T-helper 17 cell (primary cell): ENCODE data around the gene P2RX7. TPM values are rescaled to one million over a fixed set of nuclear protein-coding genes. Genes with fewer than 3 reads are reported as not detected.

Source experiments
- ATAC-seq: fragments of 150-1000 bp; cut with Tn5 transposase; 2 replicates; pipeline ENCODE4 v1.10.0; 2021; ENCODE audit warnings: mild to moderate bottlenecking, moderate library complexity
- DNase-seq, 3 donors: peaks; one replicate each; pipeline versions ENCODE4 v3.0.0 to v3.0.0-alpha.2; 2020 to 2021
- H3K9me3 ChIP-seq: one replicate; pipeline ENCODE4 v1.7.0; 2013; ENCODE audit warnings: low read length, mild to moderate bottlenecking; ENCODE audit not compliant: control insufficient read depth, poor library complexity, severe bottlenecking
- H3K27ac Mint-ChIP-seq: one replicate; pipeline ENCODE4 v1.8.0; 2022; ENCODE audit warnings: mild to moderate bottlenecking, moderate library complexity, mixed read lengths
- H3K27me3 Mint-ChIP-seq: one replicate; pipeline ENCODE4 v1.8.0; 2022; ENCODE audit warnings: mixed read lengths
- H3K36me3 Mint-ChIP-seq: one replicate; pipeline ENCODE4 v1.8.0; 2022; ENCODE audit warnings: low read depth, mixed read lengths
- H3K4me1 Mint-ChIP-seq: one replicate; pipeline ENCODE4 v1.8.0; 2022; ENCODE audit warnings: mild to moderate bottlenecking, mixed read lengths
- H3K4me3 Mint-ChIP-seq: one replicate; pipeline ENCODE4 v1.8.0; 2022; ENCODE audit warnings: mild to moderate bottlenecking, moderate library complexity, mixed read lengths
- total RNA-seq, 4 donors: library from RNA in 2 of 4; stranded (reverse) in 2 of 4; gene quantifications; one replicate each; pipeline ENCODE4 v1.2.3 and lab custom pipeline; 2022 to 2026

P2RX7 gene
- total RNA-seq, 2 donors from 2014 or later = 6.3 to 10.4 TPM

DNA sequence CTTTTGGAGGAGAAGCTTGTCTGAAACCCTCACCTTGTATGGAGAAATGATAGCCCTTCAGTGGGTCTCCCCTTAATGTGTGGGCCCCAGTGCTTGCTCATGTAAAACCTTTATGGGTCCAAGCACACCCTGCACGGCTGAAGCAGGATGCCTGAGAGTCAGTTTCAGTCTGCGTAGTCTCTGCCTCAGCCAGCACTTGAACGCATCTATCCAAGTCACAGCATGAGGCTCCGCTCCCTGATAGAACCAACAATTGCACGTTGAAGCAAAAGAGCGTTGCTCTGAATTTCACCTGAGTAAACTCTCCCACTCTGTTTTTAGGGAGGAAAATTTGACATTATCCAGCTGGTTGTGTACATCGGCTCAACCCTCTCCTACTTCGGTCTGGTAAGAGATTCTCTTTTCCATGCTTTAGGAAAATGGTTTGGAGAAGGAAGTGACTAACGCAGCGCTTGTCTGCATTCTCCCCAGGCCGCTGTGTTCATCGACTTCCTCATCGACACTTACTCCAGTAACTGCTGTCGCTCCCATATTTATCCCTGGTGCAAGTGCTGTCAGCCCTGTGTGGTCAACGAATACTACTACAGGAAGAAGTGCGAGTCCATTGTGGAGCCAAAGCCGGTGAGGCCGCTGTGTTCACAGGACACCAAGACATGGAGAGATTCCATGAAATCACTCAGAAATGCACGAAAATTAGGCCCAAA lies 44.3 kb downstream of the P2RX7 start:
- Mint-ChIP-seq H3K36me3 (no peaks in the 10 kb centered on the region), H3K4me3 (no peak overlapping the region), H3K27ac (no peak overlapping the region), H3K27me3 (no peaks in the 10 kb centered on the region), H3K4me1 (no peaks in the 10 kb centered on the region)
- ATAC-seq (no peak), DNase-seq (no peak)
- no peaks in the 10 kb centered on the region for H3K9me3 ChIP-seq

DNA sequence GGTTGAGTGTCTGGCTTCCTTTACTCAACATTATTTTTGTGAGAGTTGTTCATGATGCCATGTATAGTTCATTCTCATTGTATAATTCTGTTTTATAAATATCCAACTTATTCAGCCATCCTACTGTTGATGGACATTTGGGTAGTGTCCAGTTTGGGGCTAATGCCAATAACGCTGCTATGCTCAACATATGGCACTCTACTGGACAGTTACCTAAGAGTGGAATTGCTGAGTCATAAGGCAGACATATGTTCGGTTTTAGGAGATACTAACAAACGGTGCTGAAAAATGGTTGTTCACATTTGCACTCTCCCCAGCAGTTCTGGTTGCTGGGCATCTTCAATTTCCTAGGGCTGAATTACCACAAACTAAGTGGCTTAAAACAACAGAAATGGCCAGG lies 48.5 kb downstream of the P2RX7 start:
- Mint-ChIP-seq H3K27ac (no peak overlapping the region), H3K4me3 (no peak overlapping the region), H3K4me1 (no peaks in the 10 kb centered on the region), H3K36me3 (no peaks in the 10 kb centered on the region), H3K27me3 (no peaks in the 10 kb centered on the region)
- ATAC-seq (no peak), DNase-seq (no peak)
- H3K9me3 ChIP-seq = no peaks in the 10 kb centered on the region

DNA sequence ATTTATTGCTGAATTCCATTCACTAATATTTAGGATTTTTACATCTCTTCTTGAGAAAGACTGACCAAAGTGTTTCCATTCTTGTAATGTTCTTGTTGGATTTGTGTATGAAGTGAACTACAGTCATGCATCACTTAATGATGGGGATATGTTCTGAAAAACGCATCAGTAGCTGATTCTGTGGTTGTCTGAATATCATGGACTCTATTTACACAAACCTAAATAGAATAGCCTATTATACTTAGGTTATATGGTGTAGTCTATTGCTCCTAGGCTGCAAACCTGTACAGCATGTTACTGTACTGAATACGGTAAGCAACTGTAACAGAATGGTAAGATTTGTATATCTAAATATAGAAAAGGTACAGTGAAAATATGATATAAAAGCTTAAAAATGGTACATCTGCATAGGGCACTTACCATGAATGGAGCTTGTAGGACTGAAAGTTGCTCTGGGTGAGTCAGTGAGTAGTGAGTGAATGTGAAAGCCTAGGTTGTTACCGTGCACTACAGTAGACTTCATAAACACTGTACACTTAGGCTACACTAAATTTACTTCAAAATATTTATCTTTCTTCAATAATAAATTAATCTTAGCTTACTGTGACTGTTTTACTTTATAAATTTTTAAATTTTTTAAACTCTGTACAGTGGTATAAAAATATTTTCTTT lies 49.7 kb downstream of the P2RX7 start:
- Mint-ChIP-seq H3K36me3 (no peaks in the 10 kb centered on the region), H3K4me1 (no peaks in the 10 kb centered on the region), H3K4me3 (no peak overlapping the region), H3K27me3 (no peaks in the 10 kb centered on the region), H3K27ac (peak overlapping the region; percentile 27)
- no peaks in the 10 kb centered on the region for H3K9me3 ChIP-seq
- no peak for DNase-seq
- ATAC-seq = no peak

DNA sequence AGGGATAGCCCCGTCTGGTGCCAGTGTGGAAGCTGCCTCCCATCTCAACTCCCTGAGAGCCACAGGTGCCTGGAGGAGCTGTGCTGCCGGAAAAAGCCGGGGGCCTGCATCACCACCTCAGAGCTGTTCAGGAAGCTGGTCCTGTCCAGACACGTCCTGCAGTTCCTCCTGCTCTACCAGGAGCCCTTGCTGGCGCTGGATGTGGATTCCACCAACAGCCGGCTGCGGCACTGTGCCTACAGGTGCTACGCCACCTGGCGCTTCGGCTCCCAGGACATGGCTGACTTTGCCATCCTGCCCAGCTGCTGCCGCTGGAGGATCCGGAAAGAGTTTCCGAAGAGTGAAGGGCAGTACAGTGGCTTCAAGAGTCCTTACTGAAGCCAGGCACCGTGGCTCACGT lies 51.7 kb downstream of the P2RX7 start:
- no peak for ATAC-seq

DNA sequence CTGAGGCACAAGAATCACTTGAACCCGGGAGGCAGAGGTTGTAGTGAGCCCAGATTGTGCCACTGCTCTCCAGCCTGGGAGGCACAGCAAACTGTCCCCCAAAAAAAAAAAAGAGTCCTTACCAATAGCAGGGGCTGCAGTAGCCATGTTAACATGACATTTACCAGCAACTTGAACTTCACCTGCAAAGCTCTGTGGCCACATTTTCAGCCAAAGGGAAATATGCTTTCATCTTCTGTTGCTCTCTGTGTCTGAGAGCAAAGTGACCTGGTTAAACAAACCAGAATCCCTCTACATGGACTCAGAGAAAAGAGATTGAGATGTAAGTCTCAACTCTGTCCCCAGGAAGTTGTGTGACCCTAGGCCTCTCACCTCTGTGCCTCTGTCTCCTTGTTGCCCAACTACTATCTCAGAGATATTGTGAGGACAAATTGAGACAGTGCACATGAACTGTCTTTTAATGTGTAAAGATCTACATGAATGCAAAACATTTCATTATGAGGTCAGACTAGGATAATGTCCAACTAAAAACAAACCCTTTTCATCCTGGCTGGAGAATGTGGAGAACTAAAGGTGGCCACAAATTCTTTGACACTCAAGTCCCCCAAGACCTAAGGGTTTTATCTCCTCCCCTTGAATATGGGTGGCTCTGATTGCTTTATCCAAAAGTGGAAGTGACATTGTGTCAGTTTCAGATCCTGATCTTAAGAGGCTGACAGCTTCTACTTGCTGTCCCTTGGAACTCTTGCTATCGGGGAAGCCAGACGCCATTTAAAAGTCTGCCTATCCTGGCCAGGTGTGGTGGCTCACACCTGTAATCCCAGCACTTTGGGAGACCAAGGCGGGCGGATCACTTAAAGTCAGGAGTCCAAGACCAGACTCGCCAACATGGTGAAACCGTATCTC lies 52.6 kb downstream of the P2RX7 start:
- no peaks in the 10 kb centered on the region for H3K4me1 Mint-ChIP-seq
- DNase-seq = no peak
- H3K36me3 Mint-ChIP-seq = no peaks in the 10 kb centered on the region
- ATAC-seq = no peak
- no peaks in the 10 kb centered on the region for H3K9me3 ChIP-seq
- H3K27me3 Mint-ChIP-seq = no peaks in the 10 kb centered on the region
- no peak overlapping the region for H3K4me3 Mint-ChIP-seq
- peak overlapping the region; percentile 16 for H3K27ac Mint-ChIP-seq

More for the DNA sequence above, 51.7 kb downstream of the P2RX7 start:
- DNase-seq = no peak
- Mint-ChIP-seq H3K27me3 (no peaks in the 10 kb centered on the region), H3K4me3 (no peak overlapping the region), H3K4me1 (no peaks in the 10 kb centered on the region), H3K36me3 (no peaks in the 10 kb centered on the region), H3K27ac (peak overlapping the region; percentile 16)
- no peaks in the 10 kb centered on the region for H3K9me3 ChIP-seq

DNA sequence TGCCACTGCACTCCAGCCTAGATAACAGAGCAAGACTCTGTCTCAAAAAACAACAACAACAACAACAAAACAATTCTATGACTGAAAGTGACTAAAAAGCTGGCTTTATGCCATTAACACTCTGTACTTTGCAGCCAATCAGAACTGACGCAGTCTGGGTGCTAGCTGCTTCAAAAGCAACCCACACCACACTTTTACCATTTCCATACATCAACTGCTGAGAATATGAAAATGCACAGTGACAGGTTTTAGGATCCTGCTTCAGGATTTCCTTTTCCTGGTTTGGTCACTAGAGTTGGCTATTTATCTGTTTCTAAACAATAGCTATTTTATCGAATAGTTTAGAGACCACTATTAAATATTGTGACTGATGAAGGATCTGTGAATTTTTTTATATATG lies 54.1 kb downstream of the P2RX7 start:
- Mint-ChIP-seq H3K4me3 (no peak overlapping the region), H3K4me1 (peaks cover 2% of the 10 kb centered on the region), H3K27ac (no peak overlapping the region), H3K27me3 (no peaks in the 10 kb centered on the region), H3K36me3 (peaks cover 3% of the 10 kb centered on the region)
- DNase-seq (no peak), ATAC-seq (no peak)
- H3K9me3 ChIP-seq = no peaks in the 10 kb centered on the region

DNA sequence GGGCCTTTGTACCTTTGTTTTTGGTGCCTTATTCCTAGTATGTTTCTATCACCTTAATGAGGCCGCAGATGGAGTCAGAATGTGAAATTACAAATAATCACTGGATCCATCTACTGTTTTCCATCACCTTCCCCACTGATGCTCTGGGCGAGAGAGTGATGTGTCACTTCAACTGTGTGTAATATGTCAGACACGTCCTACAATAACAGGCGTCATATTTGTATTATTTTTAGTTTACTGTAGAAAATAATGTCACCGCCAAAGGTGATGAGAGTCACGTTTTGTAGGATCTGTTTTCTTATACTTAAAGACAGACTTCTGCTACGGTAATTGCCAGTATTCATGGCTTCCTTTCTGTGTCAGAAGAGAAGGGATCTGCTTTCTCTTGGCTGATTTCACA lies 54.8 kb downstream of the P2RX7 start:
- DNase-seq = no peak
- Mint-ChIP-seq H3K27me3 (no peaks in the 10 kb centered on the region), H3K27ac (no peak overlapping the region), H3K4me1 (peaks cover 5% of the 10 kb centered on the region), H3K4me3 (no peak overlapping the region), H3K36me3 (peaks cover 5% of the 10 kb centered on the region)
- ATAC-seq = no peak
- no peaks in the 10 kb centered on the region for H3K9me3 ChIP-seq

DNA sequence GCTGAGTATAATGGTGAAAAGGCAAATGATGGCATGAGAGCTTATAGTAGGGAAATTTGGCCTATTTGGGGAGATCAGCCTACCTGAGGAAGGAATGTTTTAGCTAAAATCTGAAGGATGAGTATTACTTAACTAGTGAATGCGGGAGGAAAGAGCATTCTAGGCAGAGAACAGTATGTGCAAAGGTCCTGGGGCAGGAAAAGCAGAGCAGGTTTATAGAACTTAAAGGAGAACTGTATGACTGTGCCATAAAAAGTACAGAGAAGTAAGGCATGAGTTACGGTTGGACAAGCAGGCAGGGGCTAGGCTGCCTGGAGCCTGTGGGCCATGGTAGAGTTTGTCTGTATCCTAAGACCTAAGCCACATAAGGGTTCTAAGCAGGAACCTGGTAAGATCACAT lies 55.6 kb downstream of the P2RX7 start:
- no peaks in the 10 kb centered on the region for H3K9me3 ChIP-seq
- Mint-ChIP-seq H3K36me3 (peaks cover 5% of the 10 kb centered on the region), H3K4me1 (peaks cover 5% of the 10 kb centered on the region), H3K27ac (no peak overlapping the region), H3K27me3 (no peaks in the 10 kb centered on the region), H3K4me3 (no peak overlapping the region)
- no peak for DNase-seq
- no peak for ATAC-seq

DNA sequence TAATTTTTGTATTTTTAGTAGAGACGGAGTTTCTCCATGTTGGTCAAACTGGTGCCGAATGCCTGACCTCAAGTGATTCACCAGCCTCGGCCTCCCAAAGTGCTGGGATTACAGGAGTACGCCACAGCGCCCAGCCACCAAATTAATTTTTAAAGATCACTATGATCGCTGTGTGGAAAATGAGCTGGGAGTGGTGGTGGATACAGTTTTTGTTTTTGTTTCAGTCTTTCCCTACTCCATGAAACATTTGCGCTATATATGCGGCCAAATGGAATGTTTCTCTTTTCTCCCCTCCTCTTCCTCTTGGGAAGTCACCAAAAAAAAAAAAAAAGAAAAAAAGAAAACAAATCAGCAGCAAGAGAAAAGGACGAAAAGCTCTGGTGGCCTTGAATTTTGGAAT lies 56.5 kb downstream of the P2RX7 start:
- no peaks in the 10 kb centered on the region for H3K9me3 ChIP-seq
- Mint-ChIP-seq H3K27ac (no peak overlapping the region), H3K4me3 (no peak overlapping the region), H3K4me1 (peaks cover 5% of the 10 kb centered on the region), H3K27me3 (no peaks in the 10 kb centered on the region), H3K36me3 (peaks cover 5% of the 10 kb centered on the region)
- ATAC-seq (no peak), DNase-seq (no peak)

DNA sequence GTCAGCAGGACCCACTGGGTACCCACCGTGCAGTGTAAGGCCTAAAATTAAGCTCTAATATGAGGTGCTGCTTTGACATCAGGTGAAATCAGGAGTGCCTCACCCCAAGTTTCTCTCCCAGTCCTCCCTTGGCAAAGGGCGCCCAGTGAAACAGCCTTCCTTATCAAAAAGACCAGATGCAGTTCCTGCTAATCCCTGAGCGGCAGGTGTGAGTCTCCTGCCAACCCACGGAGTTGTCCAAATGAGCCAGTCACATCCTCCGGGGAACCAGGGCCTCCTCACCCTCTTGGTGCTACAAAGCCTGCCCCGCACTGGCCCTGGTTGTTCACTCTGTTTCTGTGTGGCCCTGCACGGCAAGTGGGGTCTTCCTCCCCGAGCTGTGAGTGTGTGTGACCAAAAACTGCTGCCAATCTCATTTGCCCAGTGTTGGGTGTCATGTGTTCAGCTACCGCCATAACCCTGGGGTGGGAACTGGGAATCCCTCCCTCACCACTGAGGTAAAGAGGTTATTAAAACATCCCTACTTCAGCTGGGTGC lies 57.0 kb downstream of the P2RX7 start:
- Mint-ChIP-seq H3K4me3 (no peak overlapping the region), H3K27me3 (no peaks in the 10 kb centered on the region), H3K27ac (no peak overlapping the region), H3K36me3 (peaks cover 5% of the 10 kb centered on the region), H3K4me1 (peaks cover 5% of the 10 kb centered on the region)
- ATAC-seq (no peak), DNase-seq (no peak)
- H3K9me3 ChIP-seq = no peaks in the 10 kb centered on the region

DNA sequence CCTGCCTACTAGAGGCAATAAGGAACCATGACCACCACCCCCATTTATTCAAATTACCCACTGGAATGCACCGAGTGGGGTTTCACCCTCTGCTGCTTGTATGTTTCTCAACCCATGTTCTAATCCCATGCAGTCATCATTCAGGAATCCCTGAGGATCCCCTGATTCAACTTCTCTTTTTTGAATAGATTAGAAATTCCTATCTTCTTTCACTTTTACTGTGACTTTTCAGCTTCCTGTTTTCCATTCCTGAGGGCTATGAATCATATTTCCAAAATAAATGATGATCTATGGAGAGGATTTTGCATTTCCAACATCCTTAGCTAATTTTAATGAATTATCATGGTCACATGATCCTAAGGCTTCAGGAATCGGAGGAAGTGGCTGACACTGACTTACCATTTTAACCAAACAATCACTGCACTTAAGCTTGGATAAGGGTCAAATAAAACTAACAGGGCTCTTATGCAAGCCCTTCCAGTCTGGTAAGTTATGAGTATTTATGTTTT lies 57.9 kb downstream of the P2RX7 start:
- H3K36me3 Mint-ChIP-seq = peaks cover 5% of the 10 kb centered on the region
- no peaks in the 10 kb centered on the region for H3K27me3 Mint-ChIP-seq
- no peak for ATAC-seq
- H3K9me3 ChIP-seq = no peaks in the 10 kb centered on the region
- H3K4me3 Mint-ChIP-seq = no peak overlapping the region
- no peak for DNase-seq
- peaks cover 5% of the 10 kb centered on the region for H3K4me1 Mint-ChIP-seq
- no peak overlapping the region for H3K27ac Mint-ChIP-seq

DNA sequence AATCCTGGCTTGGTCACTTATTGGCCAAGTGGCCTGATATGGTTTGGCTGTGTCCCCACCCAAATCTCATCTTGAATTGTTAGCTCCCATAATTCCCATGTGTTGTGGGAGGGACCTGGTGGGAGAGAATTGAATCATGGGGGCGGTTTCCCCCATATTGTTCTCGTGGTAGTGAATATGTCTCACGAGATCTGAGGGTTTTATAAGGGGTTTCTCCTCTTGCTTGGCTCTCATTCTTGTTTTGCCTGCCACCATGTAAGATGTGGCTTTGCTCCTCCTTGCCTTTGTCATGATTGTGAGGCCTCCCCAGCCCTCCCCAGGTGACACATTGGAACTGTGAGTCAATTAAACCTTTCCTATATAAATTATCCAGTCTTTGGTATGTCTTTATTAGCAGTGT lies 58.5 kb downstream of the P2RX7 start:
- Mint-ChIP-seq H3K4me3 (no peak overlapping the region), H3K27ac (no peak overlapping the region), H3K36me3 (peaks cover 5% of the 10 kb centered on the region), H3K27me3 (no peaks in the 10 kb centered on the region), H3K4me1 (peaks cover 5% of the 10 kb centered on the region)
- H3K9me3 ChIP-seq = no peaks in the 10 kb centered on the region
- ATAC-seq = no peak
- no peak for DNase-seq

DNA sequence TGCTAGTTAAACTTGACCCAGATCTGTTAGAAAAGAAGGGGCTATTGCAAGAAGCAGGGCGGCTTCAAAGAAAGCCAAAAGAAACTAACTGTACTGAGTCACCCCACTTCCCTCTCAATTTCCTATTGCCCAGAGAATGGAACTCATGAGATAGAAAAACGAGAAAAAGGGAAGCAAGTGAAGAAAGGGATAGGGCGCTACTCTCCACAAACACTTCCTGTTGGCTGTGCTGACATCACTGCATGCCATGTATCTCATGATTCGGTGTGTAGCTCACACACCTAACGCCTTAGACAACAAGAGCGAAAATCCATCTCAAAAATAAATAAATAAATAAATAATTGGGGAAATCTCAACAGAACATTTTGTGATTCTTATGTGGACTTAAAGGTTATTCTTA lies 64.2 kb downstream of the P2RX7 start:
- DNase-seq (no peak), ATAC-seq (peak; percentile 69)
- Mint-ChIP-seq H3K4me1 (peaks cover 3% of the 10 kb centered on the region), H3K36me3 (peaks cover 1% of the 10 kb centered on the region), H3K4me3 (peak overlapping the region; percentile 47), H3K27ac (no peak overlapping the region), H3K27me3 (no peaks in the 10 kb centered on the region)
- H3K9me3 ChIP-seq = no peaks in the 10 kb centered on the region
